OCI-LY7 (cell line): Measurements from ENCODE around the gene RNF5. TPM values are rescaled to one million over a fixed set of nuclear protein-coding genes. Genes with fewer than 3 reads are reported as not detected.
A peak's percentile ranks its signal among the peaks of the same experiment; 100 is the strongest.

Experiments used
- Bru-seq: library from RNA; stranded (reverse); fragments of 400-500 nt; gene quantifications from one replicate; lab custom pipeline; 2021; lab: Mats Ljungman, UMichigan
- BruChase-seq, 2 experiments: library from RNA; stranded (reverse); fragments of 400-500 nt; gene quantifications; one replicate each; lab custom pipeline; 2021; lab: Mats Ljungman, UMichigan
- BruUV-seq: library from RNA; stranded (reverse); fragments of 400-500 nt; replicated peaks from 2 replicates; lab custom pipeline; 2021; lab: Mats Ljungman, UMichigan
- CTCF ChIA-PET: fragments of 300-600 bp; sonication (Branson Sonifier 250); formaldehyde crosslinking; loops from one replicate; lab custom pipeline; 2022; ENCODE audit warnings: antibody characterized with exemption; ENCODE audit not compliant: unreplicated experiment; lab: Charles Lee
- POLR2A ChIA-PET: fragments of 300-600 bp; sonication (Branson Sonifier 250); formaldehyde crosslinking; loops from one replicate; lab custom pipeline; 2022; ENCODE audit warnings: antibody characterized with exemption; lab: Charles Lee
- DNase-seq: peaks from one replicate; pipeline ENCODE4 v3.0.0-alpha.2; 2015; ENCODE audit warnings: low spot score
- H2AFZ ChIP-seq: fragments of 200-600 bp; sonication (generic), shearing (Covaris generic); 2 replicates; pipeline ENCODE4 v1.6.1; 2014; ENCODE audit warnings: mild to moderate bottlenecking, antibody characterized with exemption, low read length, moderate library complexity
- H3K27ac ChIP-seq: fragments of 200-600 bp; sonication (generic); 2 replicates; pipeline ENCODE4 v1.5.1; 2014; ENCODE audit warnings: mixed run types, low read depth, mild to moderate bottlenecking, moderate library complexity, low read length, inconsistent platforms; ENCODE audit not compliant: poor library complexity, severe bottlenecking
- H3K36me3 ChIP-seq: fragments of 200-600 bp; sonication (generic); 2 replicates; pipeline ENCODE4 v1.6.1; 2014; ENCODE audit warnings: mild to moderate bottlenecking, antibody characterized with exemption, low read length, moderate library complexity, mixed read lengths; ENCODE audit not compliant: insufficient read depth
- H3K4me1 ChIP-seq: fragments of 200-600 bp; sonication (generic); 2 replicates; pipeline ENCODE4 v1.5.1; 2014; ENCODE audit warnings: mild to moderate bottlenecking, low read length; ENCODE audit not compliant: insufficient read depth, poor library complexity, severe bottlenecking
- H3K4me2 ChIP-seq: fragments of 200-600 bp; sonication (generic); 2 replicates; pipeline ENCODE4 v1.6.1; 2014; ENCODE audit warnings: mild to moderate bottlenecking, low read length
- H3K4me3 ChIP-seq: fragments of 200-600 bp; sonication (generic); 2 replicates; pipeline ENCODE4 v1.5.1; 2014; ENCODE audit warnings: mild to moderate bottlenecking, low read depth, low read length; ENCODE audit not compliant: poor library complexity, severe bottlenecking
- H3K79me2 ChIP-seq: fragments of 200-600 bp; sonication (generic); 2 replicates; pipeline ENCODE4 v1.6.1; 2016; ENCODE audit warnings: low read depth, mild to moderate bottlenecking, low read length, moderate library complexity, mixed read lengths; ENCODE audit not compliant: insufficient read depth
- H3K9me2 ChIP-seq: fragments of 200-600 bp; sonication (generic); 2 replicates; pipeline ENCODE4 v1.6.1; 2016; ENCODE audit warnings: mild to moderate bottlenecking, low read length, mixed read lengths; ENCODE audit not compliant: insufficient read depth
- H3K9me3 ChIP-seq: fragments of 200-600 bp; sonication (generic); 2 replicates; pipeline ENCODE4 v1.6.1; 2014; ENCODE audit warnings: mild to moderate bottlenecking, mixed run types, low read length, mixed read lengths
- H4K20me1 ChIP-seq: fragments of 200-600 bp; sonication (generic); 2 replicates; pipeline ENCODE4 v1.6.1; 2014; ENCODE audit warnings: mild to moderate bottlenecking, antibody characterized with exemption, low read length, moderate library complexity, mixed read lengths; ENCODE audit not compliant: insufficient read depth
- EZH2phosphoT487 ChIP-seq: fragments of 200-600 bp; sonication (generic); IDR thresholded peaks from 2 replicates; pipeline ENCODE4 v1.6.1; 2018; ENCODE audit warnings: low read depth, borderline replicate concordance, mild to moderate bottlenecking, mixed run types, antibody characterized with exemption, low read length, moderate library complexity, mixed read lengths
- intact Hi-C: fragments of 100-400 bp; cut with micrococcal nuclease; formaldehyde crosslinking; loops from one replicate; pipeline ENCODE4 v1.10.0; 2022; ENCODE audit not compliant: unreplicated experiment
- long read RNA-seq: library from polyadenylated mRNA; stranded (forward); transcript quantifications from one replicate; pipeline ENCODE4 v2.0.0, GENCODE V29; 2022
- total RNA-seq, 2 experiments: library from RNA; depleted of rRNA in 1 of 2; stranded (reverse); fragments of >200 nt in 1 of 2; shearing (Covaris generic) in 1 of 2; gene quantifications; 2 replicates each; pipeline ENCODE4 v1.2.3, GENCODE V29; 2014 to 2022
- TF ChIP-seq, protein P1 (sequence below): fragments of 200-600 bp; sonication (generic); conservative IDR thresholded peaks from 2 replicates; pipeline ENCODE4 v1.5.1; 2014; ENCODE audit warnings: mild to moderate bottlenecking, antibody characterized with exemption, low read length, moderate library complexity, mixed read lengths

RNF5 gene
- total RNA-seq (2014; rRNA removed; shearing (Covaris generic)) (51.3 and 59.9 TPM in 2 replicates), total RNA-seq (2022) (50.6 and 56.1 TPM in 2 replicates), Bru-seq, nascent RNA (percentile 80 among the genes with signal in this experiment), BruChase-seq, experiment 1, labeled RNA remaining after a 6-hour chase (percentile 90 among the genes with signal in this experiment), BruChase-seq, experiment 2, labeled RNA remaining after a 2-hour chase (percentile 86 among the genes with signal in this experiment)
- long read RNA-seq, partial matches to known transcripts: 1 of 3 reads
- long read RNA-seq, other reads (novel, unspliced or antisense): 2 of 3 reads

DNA sequence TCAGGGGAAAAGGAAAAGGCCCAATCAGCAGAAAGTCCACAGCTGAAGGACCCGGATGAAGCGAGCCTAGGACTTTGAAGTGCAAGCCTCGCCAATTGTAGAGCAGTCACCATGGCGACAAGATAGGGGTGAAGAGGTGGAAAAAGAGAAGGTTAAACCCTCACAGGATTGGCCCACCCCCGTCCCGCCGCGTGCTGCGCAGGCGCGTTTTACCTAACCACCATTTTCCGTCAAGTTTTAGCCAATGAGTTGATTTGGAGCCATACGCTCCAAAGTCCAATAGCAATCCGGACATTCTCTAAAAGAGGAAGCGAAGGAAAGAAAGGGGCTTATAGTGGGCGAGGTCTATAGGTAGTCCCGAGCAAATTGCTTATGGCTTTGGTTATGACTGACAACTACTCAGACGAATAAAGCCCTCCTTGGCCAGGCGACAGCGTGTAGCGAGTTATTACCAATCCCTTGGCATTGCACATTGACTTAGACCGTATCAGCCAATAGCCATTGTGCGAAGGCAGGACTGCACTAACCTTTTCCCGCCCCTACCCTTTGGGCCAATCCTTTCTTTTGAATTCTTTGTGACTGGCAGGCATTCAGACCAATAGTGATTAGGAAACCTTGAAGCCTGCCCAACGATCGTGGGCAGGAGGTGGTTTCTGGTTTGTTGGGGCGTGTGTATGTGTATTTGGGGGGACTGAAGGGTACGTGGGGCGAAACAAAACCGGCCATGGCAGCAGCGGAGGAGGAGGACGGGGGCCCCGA, at the start of gene RNF5:
Gene RNF5, plus strand, starts transcription at position 618 of the 759 bp plus-strand sequence. Its CDS starts 107 bp downstream, at position 725.
- Histone ChIP-seq H3K27ac (peak within 1 kb of the TSS; percentile 56), H3K36me3 (peaks cover 19% of the 10 kb centered on the region; the same call in 1 of the 2 replicates), H3K4me3 (peak within 1 kb of the TSS; percentile 74), H3K9me2 (no peaks in the 10 kb centered on the region), H3K9me3 (no peaks in the 10 kb centered on the region), H3K79me2 (peaks cover 14% of the 10 kb centered on the region; the same call in 1 of the 2 replicates), H3K4me1 (peaks cover 41% of the 10 kb centered on the region), H4K20me1 (no peaks in the 10 kb centered on the region), H3K4me2 (peak within 1 kb of the TSS; percentile 99), H2AFZ (peak within 1 kb of the TSS; percentile 68)
- CTCF ChIA-PET: interaction anchor here (1.3 kb wide), 1 partner anchor 15 kb away, joined by 3 read pairs; the partner anchor contains the start of gene GPSM3
- POLR2A ChIA-PET: interaction anchor here (1.0 to 2.1 kb wide), 4 partner anchors 13 to 49 kb away, joined by 5 to 11 read pairs (median 5); partner anchors contain the start of genes ATF6B, GPSM3 and PBX2
- TF ChIP-seq EZH2phosphoT487: no peak
- TF ChIP-seq, protein P1, sequence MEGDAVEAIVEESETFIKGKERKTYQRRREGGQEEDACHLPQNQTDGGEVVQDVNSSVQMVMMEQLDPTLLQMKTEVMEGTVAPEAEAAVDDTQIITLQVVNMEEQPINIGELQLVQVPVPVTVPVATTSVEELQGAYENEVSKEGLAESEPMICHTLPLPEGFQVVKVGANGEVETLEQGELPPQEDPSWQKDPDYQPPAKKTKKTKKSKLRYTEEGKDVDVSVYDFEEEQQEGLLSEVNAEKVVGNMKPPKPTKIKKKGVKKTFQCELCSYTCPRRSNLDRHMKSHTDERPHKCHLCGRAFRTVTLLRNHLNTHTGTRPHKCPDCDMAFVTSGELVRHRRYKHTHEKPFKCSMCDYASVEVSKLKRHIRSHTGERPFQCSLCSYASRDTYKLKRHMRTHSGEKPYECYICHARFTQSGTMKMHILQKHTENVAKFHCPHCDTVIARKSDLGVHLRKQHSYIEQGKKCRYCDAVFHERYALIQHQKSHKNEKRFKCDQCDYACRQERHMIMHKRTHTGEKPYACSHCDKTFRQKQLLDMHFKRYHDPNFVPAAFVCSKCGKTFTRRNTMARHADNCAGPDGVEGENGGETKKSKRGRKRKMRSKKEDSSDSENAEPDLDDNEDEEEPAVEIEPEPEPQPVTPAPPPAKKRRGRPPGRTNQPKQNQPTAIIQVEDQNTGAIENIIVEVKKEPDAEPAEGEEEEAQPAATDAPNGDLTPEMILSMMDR: no peak
- no TSS peak for BruUV-seq
- DNase-seq: peak; percentile 100
- intact Hi-C loops: loop anchor here (1.0 to 2.0 kb wide), 2 partner anchors 17 to 23 kb away; partner anchors contain the start of gene PPT2

GRCh38 chr6:32128751-32129296, 49.4 kb upstream of the RNF5 start:
- no peaks in the 10 kb centered on the region for H3K9me3 ChIP-seq
- H3K9me2 ChIP-seq: no peaks in the 10 kb centered on the region
- H2AFZ ChIP-seq: peak overlapping the region; percentile 5; the same call in 1 of the 2 replicates
- peak overlapping the region; percentile 44 for H3K27ac ChIP-seq
- H3K4me1 ChIP-seq: peaks cover 29% of the 10 kb centered on the region
- BruUV-seq: no TSS peak
- peaks cover 27% of the 10 kb centered on the region for H3K36me3 ChIP-seq
- intact Hi-C loops: no loop called here
- peaks cover 30% of the 10 kb centered on the region; the same call in 1 of the 2 replicates for H3K79me2 ChIP-seq
- ChIA-PET CTCF (interaction anchor here (1.5 kb wide), 1 partner anchor 10 kb away, joined by 7 read pairs; no protein-coding TSS in a partner anchor), POLR2A (interaction anchor here (0.6 to 1.8 kb wide), 4 partner anchors 49 to 314 kb away, joined by 3 to 5 read pairs (median 4); partner anchors contain the start of gene GPSM3)
- no peaks in the 10 kb centered on the region for H4K20me1 ChIP-seq
- peak overlapping the region; percentile 79 for H3K4me3 ChIP-seq
- TF ChIP-seq EZH2phosphoT487: no peak
- TF ChIP-seq, protein P1: no peak
- DNase-seq: no peak
- H3K4me2 ChIP-seq: peak overlapping the region; percentile 97
